Smooth muscle cell (in vitro differentiated cells): Measurements from ENCODE around the gene TPT1. TPM values are rescaled to one million over a fixed set of nuclear protein-coding genes. Genes with fewer than 3 reads are reported as not detected.

Experiments used
- DNase-seq: peaks from one replicate; lab custom pipeline; 2025; ENCODE audit not compliant: unreplicated experiment; lab: John Stamatoyannopoulos, UW
- H2AFZ ChIP-seq: fragments of 200-600 bp; sonication (generic); 2 replicates; pipeline ENCODE4 v1.6.0; 2016; ENCODE audit warnings: antibody characterized with exemption, low read depth, mild to moderate bottlenecking
- H3F3A ChIP-seq: fragments of 200-600 bp; sonication (generic); 2 replicates; pipeline ENCODE4 v1.6.0; 2017; ENCODE audit warnings: antibody characterized with exemption, low read depth
- H3K27ac ChIP-seq: fragments of 200-600 bp; sonication (generic); 2 replicates; pipeline ENCODE4 v1.5.1; 2016; ENCODE audit warnings: low read depth, mild to moderate bottlenecking
- H3K27me3 ChIP-seq: fragments of 200-600 bp; sonication (generic); 2 replicates; pipeline ENCODE4 v1.6.1; 2016; ENCODE audit warnings: low read depth, mild to moderate bottlenecking
- H3K36me3 ChIP-seq: fragments of 200-600 bp; sonication (generic); 2 replicates; pipeline ENCODE4 v1.5.1; 2016; ENCODE audit warnings: low read depth
- H3K4me1 ChIP-seq: fragments of 200-600 bp; sonication (generic); 2 replicates; pipeline ENCODE4 v1.5.1; 2016; ENCODE audit warnings: low read depth
- H3K4me2 ChIP-seq: fragments of 200-600 bp; sonication (generic); 2 replicates; pipeline ENCODE4 v1.6.0; 2016; ENCODE audit warnings: mild to moderate bottlenecking
- H3K4me3 ChIP-seq: fragments of 200-600 bp; sonication (generic); 2 replicates; pipeline ENCODE4 v1.5.1; 2016; ENCODE audit warnings: mild to moderate bottlenecking
- H3K79me2 ChIP-seq: fragments of 200-600 bp; sonication (generic); 2 replicates; pipeline ENCODE4 v1.6.0; 2016; ENCODE audit warnings: low read depth, mild to moderate bottlenecking
- H3K9ac ChIP-seq: fragments of 200-600 bp; sonication (generic); 2 replicates; pipeline ENCODE4 v1.6.0; 2016; ENCODE audit warnings: low read depth
- H3K9me3 ChIP-seq: fragments of 200-600 bp; sonication (generic); replicated peaks from 2 replicates; pipeline ENCODE4 v1.5.1; 2016; ENCODE audit warnings: low read depth
- H4K20me1 ChIP-seq: fragments of 200-600 bp; sonication (generic); 2 replicates; pipeline ENCODE4 v1.6.0; 2016; ENCODE audit warnings: low read depth
- WGBS: methylation state at CpG from one replicate; pipeline ENCODE4 v1.1.7; 2016; ENCODE audit warnings: low lambda C conversion rate; 5-methylcytosine and 5-hydroxymethylcytosine counted together
- polyA plus RNA-seq: library from polyadenylated mRNA; unstranded; fragments of >200 nt; fragmentation: Nextera tagmentation; extraction: Ambion mirVana; gene quantifications from 2 replicates; pipeline ENCODE4 v1.2.1, GENCODE V29; 2016
- total RNA-seq: library from RNA; depleted of rRNA; stranded (reverse); fragments of >200 nt; gene quantifications from 2 replicates; pipeline ENCODE4 v1.2.3, GENCODE V29; 2014
- TF ChIP-seq, protein P1 (sequence below): fragments of 200-600 bp; sonication (generic); IDR thresholded peaks from 2 replicates; pipeline ENCODE4 v1.5.1; 2017; ENCODE audit warnings: borderline replicate concordance, mild to moderate bottlenecking, antibody characterized with exemption; ENCODE audit not compliant: insufficient read depth, poor library complexity, severe bottlenecking

Gene TPT1
- total and polyA plus RNA-seq, 2 experiments from 2014 or later, result 1,031 to 3,918 TPM

DNA sequence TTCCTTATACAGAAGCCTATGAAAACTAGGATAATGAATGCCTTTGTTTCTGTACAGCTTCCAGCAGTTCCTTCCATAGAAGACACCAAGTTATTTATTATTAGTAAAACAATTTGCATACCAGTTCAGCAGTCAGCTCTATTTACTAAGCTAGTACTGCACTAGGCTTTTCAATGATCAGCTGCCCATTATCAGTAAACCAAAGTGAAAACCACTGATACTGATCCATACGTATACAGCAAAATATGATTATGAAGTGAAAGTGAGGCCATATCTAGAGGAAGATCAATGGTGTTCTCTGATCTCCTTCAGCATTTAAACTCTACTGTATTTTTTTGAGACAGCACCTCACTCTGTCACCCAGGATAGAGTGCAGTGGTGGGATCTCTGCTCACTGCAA lies 3.2 kb downstream of the TPT1 start:
- Histone ChIP-seq H3K4me3 (peak overlapping the region; percentile 95), H3K9ac (no peak overlapping the region), H3K36me3 (peaks cover 36% of the 10 kb centered on the region)

DNA sequence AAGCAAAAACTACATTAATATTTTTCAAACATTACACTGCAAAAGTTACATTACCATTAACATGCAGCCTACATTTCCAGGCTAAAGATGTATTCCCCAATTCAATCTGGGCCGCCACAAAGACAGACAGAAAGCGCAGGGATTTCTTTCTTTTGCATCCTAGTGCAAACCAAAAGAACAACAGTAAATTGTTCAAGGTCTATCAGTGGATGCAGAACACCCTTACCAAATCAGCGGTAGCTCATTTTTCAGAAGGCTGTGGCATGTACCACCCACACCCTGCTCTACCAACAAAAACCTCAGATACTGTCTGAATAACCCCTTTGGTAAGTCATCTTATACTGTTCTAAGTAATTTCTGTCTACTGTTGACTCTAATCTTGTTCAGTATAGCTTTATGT lies 3.6 kb downstream of the TPT1 start:
- peaks cover 29% of the 10 kb centered on the region for H3K4me1 ChIP-seq

More for the DNA sequence above, 3.2 kb downstream of the TPT1 start:
- Histone ChIP-seq H4K20me1 (peaks cover 81% of the 10 kb centered on the region), H3K4me1 (peaks cover 28% of the 10 kb centered on the region), H3K4me2 (peak overlapping the region; percentile 98), H2AFZ (no peak overlapping the region), H3F3A (peaks cover 69% of the 10 kb centered on the region), H3K27me3 (no peaks in the 10 kb centered on the region), H3K79me2 (peaks cover 61% of the 10 kb centered on the region), H3K9me3 (no peaks in the 10 kb centered on the region), H3K27ac (peak overlapping the region; percentile 99)
- 97% methylated on average over 1 of the region's 1 CpG for WGBS
- TF ChIP-seq, protein P1, sequence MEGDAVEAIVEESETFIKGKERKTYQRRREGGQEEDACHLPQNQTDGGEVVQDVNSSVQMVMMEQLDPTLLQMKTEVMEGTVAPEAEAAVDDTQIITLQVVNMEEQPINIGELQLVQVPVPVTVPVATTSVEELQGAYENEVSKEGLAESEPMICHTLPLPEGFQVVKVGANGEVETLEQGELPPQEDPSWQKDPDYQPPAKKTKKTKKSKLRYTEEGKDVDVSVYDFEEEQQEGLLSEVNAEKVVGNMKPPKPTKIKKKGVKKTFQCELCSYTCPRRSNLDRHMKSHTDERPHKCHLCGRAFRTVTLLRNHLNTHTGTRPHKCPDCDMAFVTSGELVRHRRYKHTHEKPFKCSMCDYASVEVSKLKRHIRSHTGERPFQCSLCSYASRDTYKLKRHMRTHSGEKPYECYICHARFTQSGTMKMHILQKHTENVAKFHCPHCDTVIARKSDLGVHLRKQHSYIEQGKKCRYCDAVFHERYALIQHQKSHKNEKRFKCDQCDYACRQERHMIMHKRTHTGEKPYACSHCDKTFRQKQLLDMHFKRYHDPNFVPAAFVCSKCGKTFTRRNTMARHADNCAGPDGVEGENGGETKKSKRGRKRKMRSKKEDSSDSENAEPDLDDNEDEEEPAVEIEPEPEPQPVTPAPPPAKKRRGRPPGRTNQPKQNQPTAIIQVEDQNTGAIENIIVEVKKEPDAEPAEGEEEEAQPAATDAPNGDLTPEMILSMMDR, result no peak
- DNase-seq, result no peak

DNA sequence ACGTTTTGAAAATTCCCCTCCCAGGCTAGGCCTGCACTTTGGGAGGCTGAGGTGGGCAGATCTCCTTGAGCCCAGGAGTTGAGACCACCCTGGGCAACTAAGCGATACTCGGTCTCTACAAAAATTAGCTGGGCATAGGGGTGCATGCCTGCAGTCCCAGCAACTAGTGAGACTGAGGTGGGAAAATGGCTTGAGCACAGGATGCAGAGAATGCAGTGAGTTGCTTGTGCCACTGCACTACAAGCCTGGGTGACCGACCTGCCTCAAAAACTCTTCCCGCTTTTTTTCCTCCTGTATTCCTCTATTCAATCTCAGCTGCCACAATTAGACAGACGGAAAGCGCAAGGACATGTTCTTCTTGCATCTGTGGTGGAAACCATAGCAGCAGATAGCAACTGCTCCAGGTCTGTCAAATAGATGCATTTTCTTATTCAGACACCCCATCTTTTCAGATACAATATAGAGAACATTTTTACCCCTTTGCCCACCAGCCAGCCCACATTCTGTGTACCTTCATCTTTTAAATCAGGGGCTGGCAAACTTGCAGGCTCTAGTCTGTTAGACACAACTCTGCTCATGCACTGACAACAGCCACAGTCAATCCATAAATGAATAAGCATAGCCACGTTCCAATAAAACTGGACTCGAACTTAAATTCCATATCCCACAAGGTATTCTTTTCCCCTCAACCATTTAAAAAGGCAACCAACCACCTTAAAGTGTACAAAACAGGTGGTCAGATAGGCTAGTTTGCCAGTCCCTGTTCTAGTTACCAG lies 4.8 kb downstream of the TPT1 start:
- H3F3A ChIP-seq, result peaks cover 82% of the 10 kb centered on the region
- no peak for DNase-seq
- no peak overlapping the region for H3K4me3 ChIP-seq
- peaks cover 27% of the 10 kb centered on the region for H3K4me1 ChIP-seq
- H3K9ac ChIP-seq, result no peak overlapping the region
- peak overlapping the region; percentile 8 for H3K27ac ChIP-seq
- peaks cover 88% of the 10 kb centered on the region for H4K20me1 ChIP-seq
- H3K36me3 ChIP-seq, result peaks cover 36% of the 10 kb centered on the region
- TF ChIP-seq, protein P1, result no peak
- no peaks in the 10 kb centered on the region for H3K9me3 ChIP-seq
- H3K79me2 ChIP-seq, result peaks cover 47% of the 10 kb centered on the region
- WGBS, result 97% methylated on average over 9 of the region's 9 CpGs
- no peak overlapping the region for H2AFZ ChIP-seq
- no peaks in the 10 kb centered on the region for H3K27me3 ChIP-seq
- peak overlapping the region; percentile 24 for H3K4me2 ChIP-seq

More for the DNA sequence above, 3.6 kb downstream of the TPT1 start:
- peak overlapping the region; percentile 99 for H3K27ac ChIP-seq
- 93% methylated on average over 3 of the region's 3 CpGs for WGBS
- no peak for DNase-seq
- H3K79me2 ChIP-seq, result peaks cover 57% of the 10 kb centered on the region
- H3K4me2 ChIP-seq, result peak overlapping the region; percentile 98
- H3K9me3 ChIP-seq, result no peaks in the 10 kb centered on the region
- peaks cover 72% of the 10 kb centered on the region for H3F3A ChIP-seq
- peaks cover 36% of the 10 kb centered on the region for H3K36me3 ChIP-seq
- no peak overlapping the region for H3K9ac ChIP-seq
- peak overlapping the region; percentile 95 for H3K4me3 ChIP-seq
- no peak overlapping the region for H2AFZ ChIP-seq
- peaks cover 85% of the 10 kb centered on the region for H4K20me1 ChIP-seq
- TF ChIP-seq, protein P1, result no peak
- no peaks in the 10 kb centered on the region for H3K27me3 ChIP-seq
